ENCODE measurements around the gene LGALS1.
"Not testable (repeated sequence)": the region's sequence is repeated elsewhere in the genome, so short reads cannot be mapped to it uniquely, and the experiment has no call there.

Gene LGALS1

DNA sequence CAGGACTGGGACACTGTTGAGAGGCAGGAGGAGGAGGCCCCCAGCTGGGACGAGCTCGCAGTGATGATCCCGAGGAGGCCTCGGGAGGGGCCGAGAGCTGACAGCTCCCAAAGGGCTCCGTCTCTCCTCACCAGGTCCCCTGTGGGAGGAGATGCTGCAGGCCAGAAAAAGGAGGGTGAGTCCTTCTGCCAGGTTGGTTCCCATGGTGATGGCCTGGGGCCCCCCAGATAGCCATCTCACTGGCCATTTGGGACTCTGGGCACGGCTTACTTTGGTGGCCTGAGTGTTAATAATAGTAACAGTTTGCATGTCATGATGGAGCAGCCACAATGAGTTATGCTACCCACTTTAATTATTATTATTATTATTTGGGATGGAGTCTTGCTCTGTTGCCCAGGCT, 40.3 kb downstream of the LGALS1 start:
- no peak for TF ChIP-seq CTCF (IDR thresholded peaks at IDR 0.05; ENCODE audit: borderline replicate concordance, insufficient read depth, low read depth, low read length)
- no peak overlapping the region for H3K4me3 ChIP-seq (ENCODE audit: low read depth, low read length)

DNA sequence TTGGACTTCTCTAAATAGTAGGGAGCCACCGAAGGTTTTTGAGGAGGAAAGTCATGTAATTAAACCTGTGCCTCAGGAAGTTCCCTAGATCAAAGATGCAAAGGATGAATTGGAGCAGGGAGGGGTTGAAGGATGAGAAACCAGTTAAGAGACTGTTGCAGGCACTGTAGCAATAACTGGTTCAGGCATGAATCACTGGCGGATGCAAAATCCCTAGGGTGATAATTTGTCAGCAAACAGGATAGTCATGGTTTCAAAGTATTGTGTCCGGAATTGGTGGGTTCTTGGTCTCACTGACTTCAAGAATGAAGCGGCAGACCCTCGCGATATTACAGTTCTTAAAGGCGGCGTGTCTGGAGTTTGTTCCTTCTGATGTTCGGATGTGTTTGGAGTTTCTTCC, 41.3 kb downstream of the LGALS1 start:
- TF ChIP-seq CTCF (IDR thresholded peaks at IDR 0.05; ENCODE audit: borderline replicate concordance, insufficient read depth, low read depth, low read length), result no peak
- H3K4me3 ChIP-seq (ENCODE audit: low read depth, low read length), result no peak overlapping the region

DNA sequence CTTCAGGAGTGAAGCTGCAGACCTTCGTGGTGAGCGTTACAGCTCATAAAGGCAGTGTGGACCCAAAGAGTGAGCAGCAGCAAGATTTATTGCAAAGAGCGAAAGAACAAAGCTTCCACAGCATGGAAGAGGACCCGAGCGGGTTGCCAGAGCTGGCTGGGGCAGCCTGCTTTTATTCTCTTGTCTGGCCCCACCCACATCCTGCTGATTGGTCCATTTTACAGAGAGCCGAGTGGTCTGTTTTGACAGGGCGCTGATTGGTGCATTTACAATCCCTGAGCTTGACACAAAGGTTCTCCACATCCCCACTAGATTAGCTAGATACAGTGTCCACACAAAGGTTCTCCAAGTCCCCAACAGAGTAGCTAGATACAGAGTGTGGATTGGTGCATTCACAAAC, 41.8 kb downstream of the LGALS1 start:
- not testable (repeated sequence) for H3K4me3 ChIP-seq (ENCODE audit: low read depth, low read length)

DNA sequence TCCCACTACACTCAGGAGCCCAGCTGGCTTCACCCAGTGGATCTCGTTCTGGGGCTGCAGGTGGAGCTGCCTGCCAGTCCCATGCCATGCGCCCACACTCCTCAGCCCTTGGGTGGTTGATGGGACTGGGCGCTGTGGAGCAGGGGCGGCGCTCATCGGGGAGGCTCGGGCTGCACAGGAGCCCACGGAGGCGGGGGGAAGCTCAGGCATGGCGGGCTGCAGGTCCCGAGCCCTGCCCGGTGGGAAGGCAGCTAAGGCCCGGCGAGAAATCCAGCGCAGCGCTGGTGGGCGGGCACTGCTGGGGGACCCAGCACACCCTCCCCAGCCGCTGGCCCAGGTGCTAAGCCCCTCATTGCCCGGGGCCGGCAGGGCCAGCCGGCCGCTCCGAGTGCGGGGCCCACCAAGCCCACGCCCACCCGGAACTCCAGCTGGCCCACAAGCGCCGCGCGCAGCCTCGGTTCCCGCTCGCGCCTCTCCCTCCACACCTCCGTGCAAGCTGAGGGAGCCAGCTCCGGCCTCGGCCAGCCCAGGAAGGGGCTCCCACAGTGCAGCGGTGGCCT, 42.4 kb downstream of the LGALS1 start:
- H3K4me3 ChIP-seq (ENCODE audit: low read depth, low read length), result not testable (repeated sequence)

DNA sequence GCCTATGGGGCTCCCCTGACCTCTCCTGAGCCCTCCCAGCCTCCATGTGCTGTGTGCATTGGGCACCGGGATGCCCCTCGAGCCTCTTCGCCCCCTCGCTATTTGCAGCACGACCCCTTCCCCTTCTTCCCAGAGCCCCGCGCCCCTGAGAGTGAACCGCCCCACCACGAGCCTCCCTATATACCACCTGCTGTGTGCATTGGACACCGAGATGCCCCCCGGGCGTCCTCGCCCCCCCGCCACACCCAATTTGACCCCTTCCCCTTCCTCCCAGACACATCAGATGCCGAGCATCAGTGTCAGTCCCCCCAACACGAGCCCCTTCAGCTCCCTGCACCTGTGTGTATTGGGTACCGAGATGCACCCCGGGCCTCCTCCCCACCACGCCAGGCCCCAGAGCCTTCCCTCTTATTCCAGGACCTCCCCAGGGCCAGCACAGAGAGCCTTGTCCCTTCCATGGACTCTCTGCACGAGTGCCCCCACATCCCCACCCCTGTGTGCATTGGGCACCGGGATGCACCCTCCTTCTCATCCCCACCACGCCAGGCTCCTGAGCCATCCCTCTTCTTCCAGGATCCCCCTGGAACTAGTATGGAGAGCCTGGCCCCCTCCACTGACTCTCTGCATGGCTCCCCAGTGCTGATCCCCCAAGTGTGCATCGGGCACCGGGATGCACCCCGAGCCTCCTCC, 50.3 kb downstream of the LGALS1 start:
- H3K4me3 ChIP-seq (ENCODE audit: low read depth, low read length), result no peak overlapping the region
- TF ChIP-seq CTCF (IDR thresholded peaks at IDR 0.05; ENCODE audit: borderline replicate concordance, insufficient read depth, low read depth, low read length), result no peak

DNA sequence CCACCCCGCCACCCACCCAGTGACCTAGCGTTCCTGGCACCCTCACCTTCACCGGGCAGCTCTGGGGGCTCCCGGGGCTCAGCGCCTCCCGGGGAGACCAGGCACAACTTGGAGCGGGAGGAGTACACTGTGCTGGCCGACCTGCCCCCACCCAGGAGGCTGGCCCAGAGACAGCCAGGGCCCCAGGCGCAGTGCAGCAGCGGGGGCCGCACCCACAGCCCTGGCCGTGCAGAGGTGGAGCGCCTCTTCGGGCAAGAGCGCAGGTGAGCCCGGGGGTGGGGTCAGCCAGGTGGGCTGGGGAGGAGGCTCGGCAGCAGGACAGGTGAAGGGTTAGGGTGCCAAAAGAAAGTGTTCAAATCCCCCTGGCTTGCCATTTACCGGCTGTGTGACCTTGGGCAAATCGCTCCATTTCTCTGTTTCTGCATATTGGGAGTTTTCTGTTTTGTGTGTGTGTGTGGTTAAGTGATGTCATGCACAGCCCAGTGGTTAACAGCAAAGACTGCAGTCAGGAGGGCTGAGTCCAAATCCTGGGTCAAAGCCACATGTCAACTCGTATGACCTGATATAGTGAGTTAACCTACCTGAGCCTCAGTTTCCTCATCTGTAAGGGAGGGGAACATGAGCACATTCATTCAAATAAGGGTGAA, 50.9 kb downstream of the LGALS1 start:
- no peak for TF ChIP-seq CTCF (IDR thresholded peaks at IDR 0.05; ENCODE audit: borderline replicate concordance, insufficient read depth, low read depth, low read length)
- H3K4me3 ChIP-seq (ENCODE audit: low read depth, low read length), result no peak overlapping the region

GRCh38 chr22:37728620-37729019, 53.2 kb downstream of the LGALS1 start:
- TF ChIP-seq CTCF (IDR thresholded peaks at IDR 0.05; ENCODE audit: borderline replicate concordance, insufficient read depth, low read depth, low read length), result no peak

More at GRCh38 chr22:37728620-37729019, 53.2 kb downstream of the LGALS1 start:
- H3K4me3 ChIP-seq (ENCODE audit: low read depth, low read length), result no peak overlapping the region

Measured in GM12875 (cell line).